GM21825 (cell line): ENCODE results near the gene ILDR1.
"Not testable (repeated sequence)": the region's sequence is repeated elsewhere in the genome, so short reads cannot be mapped to it uniquely, and the experiment has no call there.

ENCODE experiments used
- ATAC-seq: cut with Tn5 transposase; IDR thresholded peaks from one replicate; pipeline ENCODE4 v1.9.1; 2021; ENCODE audit warnings: mild to moderate bottlenecking, moderate library complexity; ENCODE audit not compliant: unreplicated experiment

Gene ILDR1

DNA sequence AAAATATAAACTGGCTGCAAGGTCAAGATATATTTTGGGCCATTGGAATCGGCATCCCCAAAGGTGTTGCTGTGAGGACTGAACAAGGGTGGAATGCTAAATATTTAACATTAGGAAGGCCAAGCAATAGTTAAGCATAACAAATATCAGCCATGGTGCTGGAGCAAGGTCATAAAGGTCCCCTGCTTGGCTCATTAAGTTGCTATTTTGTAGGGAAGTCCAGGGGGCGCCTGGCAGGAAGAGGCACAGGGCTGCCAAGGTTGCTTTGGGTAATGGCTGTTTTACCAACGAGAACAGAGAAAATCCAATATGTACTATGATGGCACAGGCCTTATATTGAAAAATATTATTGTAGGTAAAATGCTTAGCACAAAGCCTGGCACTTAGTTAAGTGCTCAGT, 65.7 kb downstream of the ILDR1 start:
- no peak for ATAC-seq

DNA sequence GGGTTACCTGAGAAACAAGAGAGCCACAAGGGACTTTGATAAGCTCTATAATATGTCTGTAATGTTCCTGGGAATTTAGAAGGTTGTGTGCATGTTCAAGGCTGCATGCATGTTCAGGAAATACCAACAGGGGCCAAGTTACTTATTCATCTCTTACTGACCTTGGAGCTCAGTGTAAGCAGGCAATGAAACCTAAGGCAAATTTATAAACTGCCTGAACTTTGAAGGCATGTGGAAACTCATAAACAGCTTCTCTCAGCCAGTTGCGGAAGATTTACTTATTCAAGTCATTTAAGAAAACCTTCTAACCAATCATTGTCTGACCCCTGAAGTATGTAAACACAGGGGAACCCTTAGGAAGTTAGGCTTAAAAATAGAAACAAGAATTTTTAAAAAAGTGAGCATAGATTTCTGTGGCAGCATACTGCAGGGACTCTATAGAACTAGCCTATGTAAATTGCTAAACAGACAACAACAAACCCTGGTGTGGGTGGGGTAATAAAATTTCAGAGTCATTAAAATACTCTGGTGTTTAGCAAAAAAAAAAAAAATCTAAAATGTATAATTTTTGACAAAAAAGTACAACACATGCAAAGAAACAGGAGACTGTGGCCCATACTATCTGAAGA, 70.6 kb downstream of the ILDR1 start:
- ATAC-seq: no peak

- no peak for ATAC-seq
These were observed 73.4 kb downstream of the ILDR1 start for GRCh38 chr3:121948641-121949040.

GRCh38 chr3:121943431-121943830, 78.6 kb downstream of the ILDR1 start:
- ATAC-seq: no peak

DNA sequence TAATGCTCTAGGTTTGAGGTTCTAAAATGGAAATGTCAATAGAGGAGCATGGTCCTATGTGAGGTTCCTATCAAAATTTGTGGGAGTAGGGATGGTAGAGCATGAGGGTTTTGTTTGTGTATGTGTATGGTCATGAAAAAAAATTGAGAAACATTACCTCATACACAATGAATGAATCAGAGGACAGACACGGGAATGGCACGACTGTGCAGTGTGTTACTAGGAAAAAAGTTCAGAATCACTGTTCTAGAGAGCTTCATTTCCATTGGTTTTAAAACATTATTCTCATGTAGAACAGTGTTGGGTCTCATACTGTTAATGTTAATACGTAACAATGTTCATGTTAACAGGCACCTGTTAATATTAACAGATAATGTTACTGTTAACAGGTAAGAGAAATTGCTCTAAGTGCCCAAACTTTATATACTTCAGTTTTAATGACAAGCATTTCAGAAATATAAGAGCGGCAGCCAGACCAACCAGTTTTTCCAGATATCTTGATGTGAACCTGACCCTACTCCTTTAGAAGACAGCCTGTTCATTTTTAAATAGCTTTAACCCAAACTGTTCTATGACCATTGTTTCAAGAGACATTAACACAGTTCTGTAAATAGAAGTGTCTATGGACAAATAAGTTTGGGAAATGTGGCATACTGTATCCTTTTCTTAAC, 79.8 kb downstream of the ILDR1 start:
- no peak for ATAC-seq

DNA sequence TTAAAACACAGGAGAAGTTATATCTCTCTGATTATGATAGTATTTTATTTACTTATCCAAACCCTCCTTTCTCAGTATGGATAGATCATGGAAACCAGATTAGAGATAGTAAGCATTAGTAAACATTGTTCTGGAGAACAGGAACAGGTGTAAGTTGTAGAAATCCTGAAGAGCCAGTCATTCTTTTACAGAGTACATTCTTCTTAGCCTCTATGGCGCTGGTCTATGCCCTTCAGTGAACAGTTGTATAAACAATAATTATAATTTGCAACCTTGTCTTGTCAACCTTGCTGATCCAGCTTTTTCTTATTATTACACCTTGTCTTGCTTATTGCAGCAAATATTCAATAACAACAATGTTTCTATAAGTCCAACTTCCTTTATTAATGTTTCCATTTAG, 80.5 kb downstream of the ILDR1 start:
- ATAC-seq: no peak

DNA sequence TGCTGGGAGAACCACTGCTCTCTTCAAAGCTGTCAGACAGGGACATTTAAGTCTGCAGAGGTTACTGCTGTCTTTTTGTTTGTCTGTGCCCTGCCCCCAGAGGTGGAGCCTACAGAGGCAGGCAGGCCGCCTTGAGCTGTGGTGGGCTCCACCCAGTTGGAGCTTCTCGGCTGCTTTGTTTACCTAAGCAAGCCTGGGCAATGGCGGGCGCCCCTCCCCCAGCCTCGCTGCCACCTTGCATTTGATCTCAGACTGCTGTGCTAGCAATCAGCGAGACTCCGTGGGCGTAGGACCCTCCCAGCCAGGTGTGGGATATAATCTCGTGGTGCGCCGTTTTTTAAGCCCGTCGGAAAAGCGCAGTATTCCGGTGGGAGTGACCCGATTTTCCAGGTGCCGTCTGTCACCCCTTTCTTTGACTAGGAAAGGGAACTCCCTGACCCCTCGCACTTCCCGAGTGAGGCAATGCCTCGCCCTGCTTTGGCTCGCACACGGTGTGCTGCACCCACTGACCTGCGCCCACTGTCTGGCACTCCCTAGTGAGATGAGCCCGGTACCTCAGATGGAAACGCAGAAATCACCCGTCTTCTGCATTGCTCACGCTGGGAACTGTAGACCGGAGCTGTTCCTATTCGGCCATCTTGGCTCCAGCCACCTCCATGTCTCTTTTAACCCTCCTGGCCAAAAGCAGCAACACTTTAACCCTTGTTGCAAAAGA, 83.7 kb downstream of the ILDR1 start:
- not testable (repeated sequence) for ATAC-seq
